ENCODE data around the gene SMIM22.

SMIM22 gene

GRCh38 chr16:4828567-4829321 lies 33.6 kb downstream of the SMIM22 start:
- DNase-seq = no peak

- no peak for DNase-seq
Measured at GRCh38 chr16:4830408-4830807, 35.2 kb downstream of the SMIM22 start.

- no peak for DNase-seq
Measured at GRCh38 chr16:4831616-4832015, 36.4 kb downstream of the SMIM22 start.

- DNase-seq = no peak
Measured at GRCh38 chr16:4832698-4833343, 37.7 kb downstream of the SMIM22 start.

GRCh38 chr16:4833584-4833983 lies 38.4 kb downstream of the SMIM22 start:
- DNase-seq = no peak

GRCh38 chr16:4836727-4837126 lies 41.6 kb downstream of the SMIM22 start:
- no peak for DNase-seq

GRCh38 chr16:4837733-4838501 lies 42.7 kb downstream of the SMIM22 start:
- no peak for DNase-seq

GRCh38 chr16:4839942-4840341 lies 44.8 kb downstream of the SMIM22 start:
- no peak for DNase-seq

GRCh38 chr16:4840984-4841383 lies 45.8 kb downstream of the SMIM22 start:
- no peak for DNase-seq

All from activated CD4-positive, alpha-beta T cell treated with anti-CD3 and anti-CD28 coated beads, Interleukin-2, amount 50 U/mL, for 4 hours (primary cell).